Peyer's patch (tissue), 4 donors: Measurements from ENCODE around the gene TAX1BP3.

Experiments used
- CTCF ChIP-seq, 6 experiments: fragments of 450-650 bp in 4 of 6; fragments of 200-600 bp in 2 of 6; sonication (generic) in 1 of 6; IDR thresholded peaks; one replicate each; pipeline ENCODE4 v1.5.1; 2017 to 2019; ENCODE audit warnings: antibody characterized with exemption in 6 of 6, mild to moderate bottlenecking in 3 of 6, moderate library complexity in 1 of 6
- POLR2A ChIP-seq, 2 donors: fragments of 450-650 bp; IDR thresholded peaks; one replicate each; pipeline ENCODE4 v1.5.1; 2017; ENCODE audit warnings: antibody characterized with exemption in 2 of 2, mild to moderate bottlenecking in 2 of 2, moderate library complexity in 2 of 2

DNA sequence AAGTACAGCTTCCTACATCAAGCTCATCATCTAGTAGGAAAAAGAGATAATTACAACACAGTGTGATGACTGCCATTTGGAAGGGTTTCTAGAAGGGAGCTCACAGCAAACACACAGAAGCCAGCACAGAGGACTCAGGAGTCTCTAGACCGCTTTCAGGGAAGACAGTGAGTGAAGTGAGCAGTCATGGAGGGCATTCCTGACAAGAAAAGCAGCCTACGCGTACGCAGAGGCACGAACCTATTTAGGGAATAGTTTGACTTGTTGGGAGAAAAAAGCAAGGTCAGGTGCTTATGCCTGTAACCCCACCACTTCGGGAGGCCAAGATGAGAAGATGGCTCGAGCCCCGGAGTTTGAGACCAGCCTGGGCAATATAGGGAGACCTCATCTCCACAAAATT is 46.9 kb upstream of the TAX1BP3 start:
- TF ChIP-seq CTCF (IDR thresholded peaks at IDR 0.05) (no peak), POLR2A (IDR thresholded peaks at IDR 0.05) (no peak)
